Testis (tissue), 2 donors: Measurements from ENCODE around the gene PRKCI.

ENCODE experiments used
- POLR2A ChIP-seq: fragments of 450-650 bp; IDR thresholded peaks from one replicate; pipeline ENCODE4 v1.6.1; 2017; ENCODE audit warnings: antibody characterized with exemption, mild to moderate bottlenecking, moderate library complexity
- TF ChIP-seq, protein P1 (sequence below), 3 experiments: fragments of 450-650 bp in 2 of 3; fragments of 200-600 bp in 1 of 3; sonication (generic) in 1 of 3; IDR thresholded peaks; one replicate each; pipeline ENCODE4 v1.5.1; 2016 to 2019; ENCODE audit warnings: antibody characterized with exemption in 3 of 3, mild to moderate bottlenecking in 2 of 3, moderate library complexity in 1 of 3

DNA sequence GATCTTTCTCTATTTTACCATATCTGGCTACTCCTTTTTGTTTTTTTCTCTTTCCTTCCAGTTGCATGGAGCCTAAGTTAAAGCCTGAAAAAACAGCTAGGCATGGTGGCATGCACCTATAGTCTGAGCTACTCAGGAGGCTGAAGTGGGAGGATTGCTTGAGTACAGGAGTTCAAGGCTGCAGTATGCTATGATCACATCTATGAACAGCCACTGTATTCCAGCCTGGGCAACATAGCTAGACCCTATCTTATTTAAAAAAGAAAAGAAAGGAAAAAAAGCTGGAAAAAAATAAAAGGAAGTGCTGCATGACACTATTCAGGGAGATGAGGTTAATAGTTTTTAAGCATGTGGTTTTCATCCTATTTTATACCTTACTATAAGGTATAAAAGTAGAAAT lies 131.3 kb downstream of the PRKCI start:
- TF ChIP-seq, protein P1, sequence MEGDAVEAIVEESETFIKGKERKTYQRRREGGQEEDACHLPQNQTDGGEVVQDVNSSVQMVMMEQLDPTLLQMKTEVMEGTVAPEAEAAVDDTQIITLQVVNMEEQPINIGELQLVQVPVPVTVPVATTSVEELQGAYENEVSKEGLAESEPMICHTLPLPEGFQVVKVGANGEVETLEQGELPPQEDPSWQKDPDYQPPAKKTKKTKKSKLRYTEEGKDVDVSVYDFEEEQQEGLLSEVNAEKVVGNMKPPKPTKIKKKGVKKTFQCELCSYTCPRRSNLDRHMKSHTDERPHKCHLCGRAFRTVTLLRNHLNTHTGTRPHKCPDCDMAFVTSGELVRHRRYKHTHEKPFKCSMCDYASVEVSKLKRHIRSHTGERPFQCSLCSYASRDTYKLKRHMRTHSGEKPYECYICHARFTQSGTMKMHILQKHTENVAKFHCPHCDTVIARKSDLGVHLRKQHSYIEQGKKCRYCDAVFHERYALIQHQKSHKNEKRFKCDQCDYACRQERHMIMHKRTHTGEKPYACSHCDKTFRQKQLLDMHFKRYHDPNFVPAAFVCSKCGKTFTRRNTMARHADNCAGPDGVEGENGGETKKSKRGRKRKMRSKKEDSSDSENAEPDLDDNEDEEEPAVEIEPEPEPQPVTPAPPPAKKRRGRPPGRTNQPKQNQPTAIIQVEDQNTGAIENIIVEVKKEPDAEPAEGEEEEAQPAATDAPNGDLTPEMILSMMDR (IDR thresholded peaks at IDR 0.05) = no peak
- no peak for TF ChIP-seq POLR2A
